ENCODE measurements around the gene ZNF791. TPM values are rescaled to one million over a fixed set of nuclear protein-coding genes. Genes with fewer than 3 reads are reported as not detected.

The ZNF791 gene
- total RNA-seq, 1 experiment from 2014 or later: 22.4 TPM

GRCh38 chr19:12666265-12667048, 55.7 kb downstream of the ZNF791 start, which contains the start of the genes MAN2B1 and WDR83:
TSS of gene MAN2B1 (minus strand) at chr19:12666742. CDS start at chr19:12666701, 41 bp downstream.
TSS of gene WDR83 (plus strand) at chr19:12666807. CDS start at chr19:12669791, 2,984 bp downstream.
- no TSS peak for BruUV-seq (replicated peaks)
- Histone ChIP-seq H3K4me2 (peak within 1 kb of the TSS; percentile 81), H3K79me2 (ENCODE audit: low read depth) (peaks cover 39% of the 10 kb centered on the region), H2AFZ (peak within 1 kb of the TSS; percentile 98), H3K9me3 (ENCODE audit: insufficient read depth, low read depth) (no peaks in the 10 kb centered on the region), H4K20me1 (ENCODE audit: insufficient read depth) (no peaks in the 10 kb centered on the region), H3K36me3 (ENCODE audit: low read depth) (0 out of 2 replicates have a peak, but pooled peaks cover 4% of the 10 kb centered on the region), H3K4me3 (peak within 1 kb of the TSS; percentile 98), H3K9me2 (ENCODE audit: insufficient read depth) (no peaks in the 10 kb centered on the region), H3K4me1 (replicated peaks; ENCODE audit: insufficient read depth) (peaks cover 29% of the 10 kb centered on the region), H3K27ac (no peak within 1 kb of the TSS), H3F3A (ENCODE audit: insufficient read depth, low read depth) (peaks cover 21% of the 10 kb centered on the region; the same call in 1 of the 2 replicates), H3K27me3 (ENCODE audit: insufficient read depth, low read depth) (no peaks in the 10 kb centered on the region)
- intact Hi-C loops (cut with micrococcal nuclease; ENCODE audit: unreplicated experiment): loop anchor here (5.0 to 10.0 kb wide), 2 partner anchors 612 to 744 kb away; partner anchors contain the start of gene ZNF878
- no peak for TF ChIP-seq EZH2 (IDR thresholded peaks at IDR 0.05; ENCODE audit: low read depth)
- no peak for TF ChIP-seq CTCF (conservative IDR thresholded peaks at IDR 0.05)
- POLR2A ChIA-PET (ENCODE audit: unreplicated experiment): interaction anchor here (0.6 to 0.7 kb wide), 2 partner anchors 14 to 163 kb away, joined by 3 read pairs; no protein-coding TSS in a partner anchor
- CTCF ChIA-PET: interaction anchor here (0.6 kb wide), 2 partner anchors 508 to 677 kb away, joined by 3 to 4 read pairs; no protein-coding TSS in a partner anchor
- peak; percentile 65 to 72 for DNase-seq

GRCh38 chr19:12667731-12668302, 57.1 kb downstream of the ZNF791 start:
- DNase-seq: no peak
- Histone ChIP-seq H3K4me1 (replicated peaks; ENCODE audit: insufficient read depth) (peaks cover 29% of the 10 kb centered on the region), H2AFZ (no peak overlapping the region), H3K9me2 (ENCODE audit: insufficient read depth) (no peaks in the 10 kb centered on the region), H3K36me3 (ENCODE audit: low read depth) (0 out of 2 replicates have a peak, but pooled peaks cover 4% of the 10 kb centered on the region), H3K4me3 (peak overlapping the region; percentile 98; the same call in 1 of the 2 replicates), H3K79me2 (ENCODE audit: low read depth) (peaks cover 39% of the 10 kb centered on the region), H3K4me2 (peak overlapping the region; percentile 81), H3K27me3 (ENCODE audit: insufficient read depth, low read depth) (no peaks in the 10 kb centered on the region), H3K27ac (no peak overlapping the region), H3K9me3 (ENCODE audit: insufficient read depth, low read depth) (no peaks in the 10 kb centered on the region), H4K20me1 (ENCODE audit: insufficient read depth) (no peaks in the 10 kb centered on the region), H3F3A (ENCODE audit: insufficient read depth, low read depth) (peaks cover 32% of the 10 kb centered on the region)
- no TSS peak for BruUV-seq (replicated peaks)
- intact Hi-C loops (cut with micrococcal nuclease; ENCODE audit: unreplicated experiment): loop anchor here (2.0 to 10.0 kb wide), 3 partner anchors 613 to 746 kb away; partner anchors contain the start of genes ZNF763 and ZNF878
- TF ChIP-seq EZH2 (IDR thresholded peaks at IDR 0.05; ENCODE audit: low read depth) (no peak), CTCF (conservative IDR thresholded peaks at IDR 0.05) (no peak)
- ChIA-PET CTCF (no interaction called here), POLR2A (ENCODE audit: unreplicated experiment) (no interaction called here)

- no peaks in the 10 kb centered on the region for H4K20me1 ChIP-seq (ENCODE audit: insufficient read depth)
- H3K27me3 ChIP-seq (ENCODE audit: insufficient read depth, low read depth): no peaks in the 10 kb centered on the region
- no peak for DNase-seq
- H3K4me2 ChIP-seq: peak overlapping the region; percentile 81
- TF ChIP-seq EZH2 (IDR thresholded peaks at IDR 0.05; ENCODE audit: low read depth): no peak
- TF ChIP-seq CTCF (conservative IDR thresholded peaks at IDR 0.05): no peak
- H3F3A ChIP-seq (ENCODE audit: insufficient read depth, low read depth): peaks cover 32% of the 10 kb centered on the region
- intact Hi-C loops (cut with micrococcal nuclease; ENCODE audit: unreplicated experiment): loop anchor here (2.0 to 10.0 kb wide), 3 partner anchors 614 to 746 kb away; partner anchors contain the start of genes ZNF763 and ZNF878
- CTCF ChIA-PET: interaction anchor here (0.5 kb wide), 1 partner anchor 182 kb away, joined by 10 read pairs; no protein-coding TSS in a partner anchor
- H3K4me3 ChIP-seq: peak overlapping the region; percentile 69
- H3K9me2 ChIP-seq (ENCODE audit: insufficient read depth): no peaks in the 10 kb centered on the region
- H3K36me3 ChIP-seq (ENCODE audit: low read depth): 0 out of 2 replicates have a peak, but pooled peaks cover 4% of the 10 kb centered on the region
- POLR2A ChIA-PET (ENCODE audit: unreplicated experiment): no interaction called here
- H3K4me1 ChIP-seq (replicated peaks; ENCODE audit: insufficient read depth): peaks cover 29% of the 10 kb centered on the region
- BruUV-seq (replicated peaks): TSS peak; percentile 45
- H3K79me2 ChIP-seq (ENCODE audit: low read depth): peaks cover 39% of the 10 kb centered on the region
- H2AFZ ChIP-seq: 0 out of 2 replicates have a peak overlapping the region, but pooled peaks have one; percentile 89
- peak overlapping the region; percentile 81; the same call in 1 of the 2 replicates for H3K27ac ChIP-seq
- no peaks in the 10 kb centered on the region for H3K9me3 ChIP-seq (ENCODE audit: insufficient read depth, low read depth)
These were observed 57.6 kb downstream of the ZNF791 start for GRCh38 chr19:12668346-12668745.

Data from PC-9 (cell line).